ENCODE measurements around the gene ZFPL1. TPM values are rescaled to one million over a fixed set of nuclear protein-coding genes. Genes with fewer than 3 reads are reported as not detected.

Gene ZFPL1
- total RNA-seq, 1 donor from 2014 or later: 36.6 TPM

DNA sequence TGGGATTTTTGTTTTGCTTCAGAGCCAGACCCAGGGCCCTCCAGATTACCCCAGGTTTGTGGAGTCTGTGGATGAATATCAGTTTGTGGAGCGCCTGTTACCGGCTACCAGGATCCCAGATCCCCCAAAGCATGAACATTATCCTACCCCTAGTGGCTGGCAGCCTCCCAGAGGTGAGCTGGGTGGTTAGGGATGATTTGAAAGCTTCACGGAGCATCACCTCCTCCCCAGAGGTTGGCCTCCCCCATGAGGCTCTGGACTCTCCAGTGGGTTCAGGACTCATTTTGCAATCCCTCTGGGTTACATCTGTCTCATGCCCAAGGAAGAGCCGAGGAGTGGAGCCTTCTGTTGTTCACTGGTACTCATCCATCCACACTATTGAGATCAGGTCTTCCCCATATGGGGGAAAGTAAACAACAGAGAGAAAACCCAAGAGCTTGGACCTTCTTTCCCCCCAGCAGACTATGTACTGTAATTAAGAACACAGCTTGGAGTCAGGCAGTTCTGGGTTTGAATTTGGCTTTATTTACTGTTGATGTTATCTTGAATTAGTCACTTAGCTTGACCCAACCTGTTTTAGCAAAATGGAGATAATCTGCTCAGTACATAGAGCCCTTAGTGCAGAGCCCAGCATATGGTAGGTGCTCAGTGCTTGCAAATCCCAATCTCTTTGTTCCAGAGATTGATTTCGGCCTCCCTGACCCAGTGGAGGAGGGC is 40.6 kb downstream of the ZFPL1 start:
- peak overlapping the region; percentile 7 for H3K4me3 Mint-ChIP-seq
- H3K4me1 Mint-ChIP-seq: peaks cover 47% of the 10 kb centered on the region
- ATAC-seq (ENCODE audit: low read depth) (no peak), DNase-seq (no peak)
- intact Hi-C loops (cut with micrococcal nuclease): no loop called here
- H3K36me3 Mint-ChIP-seq (ENCODE audit: low read depth): peaks cover 85% of the 10 kb centered on the region
- no peak overlapping the region for H3K27ac Mint-ChIP-seq
- no peaks in the 10 kb centered on the region for H3K27me3 Mint-ChIP-seq
- ChIA-PET CTCF (interaction anchor here (0.6 to 0.7 kb wide), 2 partner anchors 10 to 54 kb away, joined by 3 read pairs; no protein-coding TSS in a partner anchor), POLR2A (interaction anchor here (1.0 to 15.3 kb wide), 3 partner anchors 7 to 13 kb away, joined by 3 to 546 read pairs (median 546); partner anchors contain the start of genes FAU, MRPL49, SYVN1 and TM7SF2)
- no peaks in the 10 kb centered on the region for H3K9me3 Mint-ChIP-seq
- TF ChIP-seq, protein P1, sequence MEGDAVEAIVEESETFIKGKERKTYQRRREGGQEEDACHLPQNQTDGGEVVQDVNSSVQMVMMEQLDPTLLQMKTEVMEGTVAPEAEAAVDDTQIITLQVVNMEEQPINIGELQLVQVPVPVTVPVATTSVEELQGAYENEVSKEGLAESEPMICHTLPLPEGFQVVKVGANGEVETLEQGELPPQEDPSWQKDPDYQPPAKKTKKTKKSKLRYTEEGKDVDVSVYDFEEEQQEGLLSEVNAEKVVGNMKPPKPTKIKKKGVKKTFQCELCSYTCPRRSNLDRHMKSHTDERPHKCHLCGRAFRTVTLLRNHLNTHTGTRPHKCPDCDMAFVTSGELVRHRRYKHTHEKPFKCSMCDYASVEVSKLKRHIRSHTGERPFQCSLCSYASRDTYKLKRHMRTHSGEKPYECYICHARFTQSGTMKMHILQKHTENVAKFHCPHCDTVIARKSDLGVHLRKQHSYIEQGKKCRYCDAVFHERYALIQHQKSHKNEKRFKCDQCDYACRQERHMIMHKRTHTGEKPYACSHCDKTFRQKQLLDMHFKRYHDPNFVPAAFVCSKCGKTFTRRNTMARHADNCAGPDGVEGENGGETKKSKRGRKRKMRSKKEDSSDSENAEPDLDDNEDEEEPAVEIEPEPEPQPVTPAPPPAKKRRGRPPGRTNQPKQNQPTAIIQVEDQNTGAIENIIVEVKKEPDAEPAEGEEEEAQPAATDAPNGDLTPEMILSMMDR (IDR thresholded peaks at IDR 0.05): no peak

DNA sequence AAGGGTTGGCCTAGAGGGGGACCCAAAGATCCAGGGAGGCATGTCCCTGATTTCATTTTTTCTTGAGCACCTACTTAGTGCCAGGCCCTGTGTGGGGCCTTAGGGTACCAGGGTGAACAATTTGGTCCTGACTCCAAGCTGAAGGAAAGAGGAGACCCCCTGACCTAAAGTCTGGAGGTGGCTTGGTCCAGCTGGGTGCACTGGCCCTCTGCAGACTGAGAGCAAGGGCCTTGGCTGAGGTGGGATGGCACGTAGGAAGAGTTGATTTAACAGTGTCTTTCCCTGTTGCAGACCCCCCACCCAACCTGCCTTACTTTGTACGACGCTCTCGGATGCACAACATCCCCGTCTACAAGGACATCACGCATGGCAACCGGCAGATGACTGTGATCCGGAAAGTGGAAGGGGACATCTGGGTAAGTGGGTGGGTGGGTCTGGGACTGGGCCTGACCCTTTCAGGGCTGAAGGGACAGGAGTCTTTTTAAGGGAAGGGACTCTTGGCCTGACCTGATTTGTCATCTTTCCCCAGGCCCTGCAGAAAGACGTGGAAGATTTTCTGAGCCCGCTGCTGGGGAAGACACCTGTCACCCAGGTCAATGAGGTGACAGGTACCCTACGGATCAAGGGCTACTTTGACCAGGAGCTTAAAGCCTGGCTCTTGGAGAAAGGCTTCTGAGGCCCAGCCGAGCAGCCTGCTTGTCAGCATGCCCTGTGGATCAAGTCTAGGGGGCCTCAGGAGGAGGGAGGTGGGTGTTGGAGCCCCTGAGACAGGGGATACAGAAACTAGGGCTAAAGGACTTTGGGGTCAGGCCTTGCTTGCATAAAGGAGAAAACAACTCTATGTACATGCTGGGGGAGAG is 41.4 kb downstream of the ZFPL1 start:
- Mint-ChIP-seq H3K9me3 (no peaks in the 10 kb centered on the region), H3K36me3 (ENCODE audit: low read depth) (peaks cover 85% of the 10 kb centered on the region), H3K27ac (no peak overlapping the region), H3K4me1 (peaks cover 47% of the 10 kb centered on the region), H3K4me3 (no peak overlapping the region), H3K27me3 (no peaks in the 10 kb centered on the region)
- TF ChIP-seq, protein P1 (IDR thresholded peaks at IDR 0.05): no peak
- no peak for DNase-seq
- CTCF ChIA-PET: interaction anchor here (0.6 to 1.4 kb wide), 3 partner anchors 10 to 56 kb away, joined by 3 to 6 read pairs (median 3); partner anchors contain the start of gene CAPN1
- no peak for ATAC-seq (ENCODE audit: low read depth)
- intact Hi-C loops (cut with micrococcal nuclease): no loop called here
- POLR2A ChIA-PET: interaction anchor here (1.6 to 13.5 kb wide), 2 partner anchors 8 to 10 kb away, joined by 5 to 546 read pairs; partner anchors contain the start of genes FAU, MRPL49, TM7SF2 and ZNHIT2

DNA sequence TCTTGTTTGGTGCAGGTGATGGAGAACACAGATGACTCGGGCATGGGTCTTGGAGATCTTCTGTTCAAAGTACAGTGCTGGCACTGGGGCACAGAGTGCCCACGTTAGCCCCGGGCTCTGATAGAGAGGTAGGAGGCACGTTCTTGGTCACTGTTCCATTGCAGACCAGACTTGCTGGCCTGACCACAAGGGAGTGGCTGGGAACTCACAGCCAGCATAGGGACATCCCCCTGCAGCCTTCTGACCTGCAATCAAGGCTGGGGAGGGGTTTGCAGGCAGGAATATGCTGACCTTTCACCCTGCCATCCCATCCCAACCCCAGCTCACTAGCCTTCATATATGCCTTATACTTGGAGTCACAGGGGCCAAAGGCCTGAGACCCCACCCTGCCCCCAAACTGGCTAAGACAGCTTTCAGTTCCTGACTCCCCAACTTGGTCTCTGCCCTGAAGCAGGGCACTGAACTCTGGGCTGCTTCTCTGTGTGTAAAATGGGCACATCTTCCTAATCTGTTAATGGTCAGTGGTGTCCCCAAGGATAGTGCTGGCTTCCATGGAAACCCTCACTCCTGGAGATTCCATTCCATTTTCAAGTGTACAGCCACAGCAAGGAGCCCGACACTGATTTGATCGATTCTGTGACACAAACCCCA is 42.7 kb downstream of the ZFPL1 start:
- Mint-ChIP-seq H3K27me3 (no peaks in the 10 kb centered on the region), H3K4me1 (peaks cover 47% of the 10 kb centered on the region), H3K36me3 (ENCODE audit: low read depth) (peaks cover 85% of the 10 kb centered on the region), H3K27ac (peak overlapping the region; percentile 61), H3K9me3 (no peaks in the 10 kb centered on the region), H3K4me3 (no peak overlapping the region)
- TF ChIP-seq, protein P1 (IDR thresholded peaks at IDR 0.05): no peak
- CTCF ChIA-PET: interaction anchor here (0.9 to 1.4 kb wide), 2 partner anchors 17 to 55 kb away, joined by 4 to 6 read pairs; partner anchors contain the start of gene CAPN1
- intact Hi-C loops (cut with micrococcal nuclease): no loop called here
- POLR2A ChIA-PET: interaction anchor here (1.6 to 13.5 kb wide), 3 partner anchors 9 to 52 kb away, joined by 5 to 546 read pairs (median 163); partner anchors contain the start of genes CAPN1, FAU, MRPL49 and TM7SF2
- ATAC-seq (ENCODE audit: low read depth) (no peak), DNase-seq (no peak)

DNA sequence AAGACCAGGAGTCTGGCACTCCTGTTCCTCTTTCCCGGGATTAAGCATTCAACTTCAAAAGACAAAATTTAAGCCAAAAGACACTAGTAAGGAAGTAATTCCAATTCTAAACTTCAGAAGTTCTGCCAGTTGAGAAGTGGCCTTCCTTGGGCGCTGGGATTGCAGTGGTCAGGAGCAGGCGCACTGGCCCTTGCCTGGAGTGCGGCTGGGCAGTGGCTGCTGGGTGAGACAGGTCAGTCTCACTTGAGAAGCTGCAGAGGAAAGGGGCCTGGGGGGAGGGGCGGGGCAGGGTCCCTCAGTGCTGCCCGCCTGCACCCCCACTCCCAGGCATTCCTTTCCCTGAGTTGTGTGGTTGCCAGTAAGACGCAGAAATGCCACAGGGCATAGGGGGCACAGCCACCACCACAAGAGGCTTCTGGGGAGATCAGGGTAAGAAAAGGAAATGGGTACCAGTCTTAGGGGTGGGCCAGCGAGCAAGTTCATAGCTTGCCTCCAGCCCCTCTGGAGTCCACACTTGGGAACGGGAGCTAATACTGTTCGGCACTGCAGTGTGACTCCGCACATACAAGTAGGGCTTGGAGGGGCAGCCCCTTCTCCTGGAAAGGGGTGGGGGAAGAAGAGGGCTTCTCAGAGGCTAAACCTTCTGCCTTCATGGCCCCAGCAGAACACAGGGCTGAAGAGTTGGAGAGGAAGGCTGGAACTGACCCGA is 43.6 kb downstream of the ZFPL1 start:
- ChIA-PET POLR2A (interaction anchor here (9.5 to 13.5 kb wide), 2 partner anchors 10 to 51 kb away, joined by 163 to 546 read pairs; partner anchors contain the start of genes CAPN1, FAU, MRPL49 and TM7SF2), CTCF (interaction anchor here (8.6 kb wide), 1 partner anchor 53 kb away, joined by 54 read pairs; the partner anchor contains the start of gene CAPN1)
- Mint-ChIP-seq H3K27me3 (no peaks in the 10 kb centered on the region), H3K9me3 (no peaks in the 10 kb centered on the region), H3K4me3 (no peak overlapping the region), H3K4me1 (peaks cover 49% of the 10 kb centered on the region), H3K36me3 (ENCODE audit: low read depth) (peaks cover 84% of the 10 kb centered on the region), H3K27ac (peak overlapping the region; percentile 12)
- intact Hi-C loops (cut with micrococcal nuclease): no loop called here
- DNase-seq: no peak
- TF ChIP-seq, protein P1 (IDR thresholded peaks at IDR 0.05): no peak
- ATAC-seq (ENCODE audit: low read depth): no peak

Measured in activated B cell treated with CpG ODN at 0.5 μM for 24 hours (primary cell).